H1 (cell line): Measurements from ENCODE around the gene CILP. TPM values are rescaled to one million over a fixed set of nuclear protein-coding genes. Genes with fewer than 3 reads are reported as not detected.
A peak's percentile ranks its signal among the peaks of the same experiment; 100 is the strongest.

Experiments used
- CTCF ChIA-PET: fragments of 300-600 bp; sonication (Branson Sonifier 250); formaldehyde crosslinking; loops from one replicate; lab custom pipeline; 2021; ENCODE audit not compliant: partially characterized antibody; lab: Charles Lee
- POLR2A ChIA-PET: fragments of 300-600 bp; sonication (Branson Sonifier 250); formaldehyde crosslinking; loops from one replicate; lab custom pipeline; 2021; ENCODE audit warnings: inconsistent platforms; ENCODE audit not compliant: partially characterized antibody; lab: Charles Lee
- DNase-seq, 2 experiments: peaks; one replicate each; pipeline versions ENCODE4 v3.0.0 to v3.0.0-alpha.2; 2010 to 2022; ENCODE audit warnings: low spot score in 2 of 2, low read depth in 1 of 2, mixed read lengths in 1 of 2
- FAIRE-seq: peaks from 2 replicates; lab custom pipeline; 2011; peaks lifted over from hg19 to GRCh38; lab: Jason Lieb, UNC
- H2AFZ ChIP-seq: 2 replicates; pipeline ENCODE4 v1.8.1; 2012; ENCODE audit warnings: low read length, inconsistent platforms
- H2AK5ac ChIP-seq: 2 replicates; pipeline ENCODE4 v1.6.1; 2013; ENCODE audit warnings: low read depth, low read length
- H2BK120ac ChIP-seq: replicated peaks from 2 replicates; pipeline ENCODE3; 2013; ENCODE audit warnings: low read depth, low read length, inconsistent platforms
- H2BK12ac ChIP-seq: 2 replicates; pipeline ENCODE4 v1.6.1; 2013; ENCODE audit warnings: low read depth, low read length
- H2BK15ac ChIP-seq: 2 replicates; pipeline ENCODE4 v1.6.1; 2013; ENCODE audit warnings: low read length
- H2BK20ac ChIP-seq: 2 replicates; pipeline ENCODE4 v1.6.1; 2013; ENCODE audit warnings: low read length
- H2BK5ac ChIP-seq: 2 replicates; pipeline ENCODE4 v1.6.1; 2013; ENCODE audit warnings: low read depth, low read length
- H3K14ac ChIP-seq: 2 replicates; pipeline ENCODE4 v1.6.1; 2013; ENCODE audit warnings: inconsistent platforms; ENCODE audit not compliant: insufficient read length
- H3K18ac ChIP-seq: 2 replicates; pipeline ENCODE4 v1.6.1; 2013; ENCODE audit warnings: low read length; ENCODE audit errors: extremely low read depth
- H3K23ac ChIP-seq: 2 replicates; pipeline ENCODE4 v1.6.1; 2013; ENCODE audit warnings: inconsistent platforms; ENCODE audit not compliant: insufficient read length
- H3K23me2 ChIP-seq: 2 replicates; pipeline ENCODE4 v1.6.1; 2013; ENCODE audit warnings: low read depth, low read length
- H3K27ac ChIP-seq: 2 replicates; pipeline ENCODE4 v1.6.1; 2011; ENCODE audit warnings: low read depth, low read length, inconsistent platforms
- H3K27me3 ChIP-seq, 4 experiments: replicated peaks in 1 of 4; 1 replicate in 1 of 4; 2 replicates in 3 of 4; pipeline versions ENCODE4 v1.6.1 to v1.8.1; 2011 to 2013; ENCODE audit warnings: low read length in 3 of 4, mild to moderate bottlenecking in 3 of 4, inconsistent platforms in 2 of 4, mixed read lengths in 2 of 4, moderate library complexity in 1 of 4; ENCODE audit not compliant: control insufficient read depth in 3 of 4, insufficient read depth in 3 of 4; ENCODE audit errors: extremely low read depth in 1 of 4
- H3K36me3 ChIP-seq, 4 experiments: 2 replicates each; pipeline versions ENCODE4 v1.6.1 to v1.8.1; 2011 to 2013; ENCODE audit warnings: mild to moderate bottlenecking in 4 of 4, low read length in 3 of 4, moderate library complexity in 2 of 4, control low read depth in 1 of 4, inconsistent platforms in 1 of 4; ENCODE audit not compliant: insufficient read depth in 4 of 4, control insufficient read depth in 2 of 4
- H3K4ac ChIP-seq: replicated peaks from 2 replicates; pipeline ENCODE3; 2013; ENCODE audit warnings: low read length, low read depth, mixed read lengths, inconsistent platforms; ENCODE audit not compliant: insufficient read length
- H3K4me1 ChIP-seq, 4 experiments: replicated peaks in 1 of 4; 1 replicate in 1 of 4; 2 replicates in 3 of 4; pipeline versions ENCODE4 v1.6.1 to v1.8.1; 2011 to 2013; ENCODE audit warnings: low read length in 3 of 4, inconsistent platforms in 2 of 4, mixed read lengths in 1 of 4; ENCODE audit not compliant: insufficient read depth in 4 of 4, control insufficient read depth in 3 of 4
- H3K4me2 ChIP-seq, 2 experiments: 2 replicates each; pipeline versions ENCODE4 v1.6.1 to v1.8.1; 2011 to 2013; ENCODE audit warnings: low read depth in 2 of 2, low read length in 2 of 2, control low read depth in 1 of 2, inconsistent platforms in 1 of 2, mild to moderate bottlenecking in 1 of 2; ENCODE audit not compliant: insufficient read depth in 1 of 2
- H3K4me3 ChIP-seq, 4 experiments: fragments of 200-600, 300-600 bp in 1 of 4; sonication (generic), shearing (Covaris generic), sonication (Bioruptor Twin) in 1 of 4; 2 replicates each; pipeline versions ENCODE4 v1.5.1 to v1.8.1; 2011 to 2016; ENCODE audit warnings: low read length in 4 of 4, low read depth in 3 of 4, control low read depth in 2 of 4, inconsistent platforms in 2 of 4, mild to moderate bottlenecking in 2 of 4, mixed read lengths in 1 of 4, moderate library complexity in 1 of 4; ENCODE audit not compliant: insufficient read depth in 2 of 4; ENCODE audit errors: extremely low read depth in 1 of 4
- H3K56ac ChIP-seq: replicated peaks from 2 replicates; pipeline ENCODE3; 2013; ENCODE audit warnings: low read depth, mild to moderate bottlenecking, mixed read lengths, low read length, inconsistent platforms; ENCODE audit not compliant: insufficient read length
- H3K79me1 ChIP-seq: 2 replicates; pipeline ENCODE4 v1.6.1; 2013; ENCODE audit warnings: low read depth, low read length, control low read depth
- H3K79me2 ChIP-seq, 2 experiments: 2 replicates each; pipeline versions ENCODE4 v1.6.1 to v1.8.1; 2012 to 2013; ENCODE audit warnings: low read length in 2 of 2, mild to moderate bottlenecking in 2 of 2, inconsistent platforms in 1 of 2; ENCODE audit not compliant: insufficient read depth in 2 of 2, control insufficient read depth in 1 of 2
- H3K9ac ChIP-seq, 4 experiments: replicated peaks in 1 of 4; 1 replicate in 1 of 4; 2 replicates in 3 of 4; pipeline versions ENCODE4 v1.6.1 to v1.8.1; 2011 to 2013; ENCODE audit warnings: low read depth in 3 of 4, low read length in 3 of 4, control low read depth in 2 of 4, mild to moderate bottlenecking in 2 of 4, moderate library complexity in 2 of 4, inconsistent platforms in 1 of 4; ENCODE audit errors: extremely low read depth in 1 of 4
- H3K9me3 ChIP-seq, 2 experiments: 2 replicates each; pipeline versions ENCODE4 v1.6.1 to v1.8.1; 2012 to 2013; ENCODE audit warnings: mild to moderate bottlenecking in 2 of 2, moderate library complexity in 2 of 2, control low read depth in 1 of 2, inconsistent platforms in 1 of 2, low read depth in 1 of 2, low read length in 1 of 2, mixed read lengths in 1 of 2; ENCODE audit not compliant: insufficient read depth in 2 of 2
- H4K20me1 ChIP-seq, 2 experiments: replicated peaks in 1 of 2; 2 replicates each; pipeline versions ENCODE3 to v1.8.1; 2011 to 2013; ENCODE audit warnings: inconsistent platforms in 2 of 2, low read length in 2 of 2, mild to moderate bottlenecking in 1 of 2; ENCODE audit not compliant: insufficient read depth in 2 of 2, control insufficient read depth in 1 of 2
- H4K5ac ChIP-seq: 2 replicates; pipeline ENCODE4 v1.6.1; 2013; ENCODE audit warnings: low read length, low read depth, mixed read lengths, inconsistent platforms; ENCODE audit not compliant: insufficient read length
- H4K8ac ChIP-seq: 2 replicates; pipeline ENCODE4 v1.8.0; 2013; ENCODE audit warnings: mild to moderate bottlenecking, moderate library complexity, low read length, inconsistent platforms; ENCODE audit not compliant: insufficient read depth; ENCODE audit errors: extremely low read depth
- H4K91ac ChIP-seq: replicated peaks from 2 replicates; pipeline ENCODE3; 2013; ENCODE audit warnings: low read length, mixed read lengths, inconsistent platforms; ENCODE audit not compliant: insufficient read length
- ASH2L ChIP-seq: fragments of 200-600, 300-600 bp; sonication (generic); IDR thresholded peaks from one replicate; pipeline ENCODE4 v1.7.1; 2017; ENCODE audit warnings: low read length
- BACH1 ChIP-seq: IDR thresholded peaks from 2 replicates; pipeline ENCODE4 v1.6.1; 2012; ENCODE audit warnings: low read length, improper control_type of control experiment
- BRCA1 ChIP-seq: IDR thresholded peaks from 2 replicates; pipeline ENCODE4 v1.6.1; 2012; ENCODE audit warnings: low read depth, low read length, improper control_type of control experiment
- GTF2F1 ChIP-seq: IDR thresholded peaks from 2 replicates; pipeline ENCODE4 v1.6.1; 2012; ENCODE audit warnings: low read depth, low read length, improper control_type of control experiment, borderline replicate concordance
- KDM1A ChIP-seq: fragments of 200-600, 300-600 bp; sonication (generic); IDR thresholded peaks from 2 replicates; pipeline ENCODE4 v1.7.1; 2016; ENCODE audit warnings: mild to moderate bottlenecking, low read length, borderline replicate concordance
- KDM5A ChIP-seq: fragments of 200-600 bp; IDR thresholded peaks from 2 replicates; pipeline ENCODE4 v1.7.1; 2012; ENCODE audit warnings: mild to moderate bottlenecking, low read length, inconsistent platforms, mixed read lengths
- NRF1 ChIP-seq: IDR thresholded peaks from 2 replicates; pipeline ENCODE4 v1.6.1; 2011; ENCODE audit warnings: mild to moderate bottlenecking, low read depth, low read length, improper control_type of control experiment
- POLR2A ChIP-seq, 2 experiments: IDR thresholded peaks; 1 replicate in 1 of 2; 2 replicates in 1 of 2; pipeline ENCODE4 v1.6.1; 2011; ENCODE audit warnings: low read depth in 2 of 2, low read length in 2 of 2, mild to moderate bottlenecking in 2 of 2; ENCODE audit errors: control extremely low read depth in 1 of 2
- SP1 ChIP-seq: IDR thresholded peaks from 2 replicates; pipeline ENCODE4 v1.6.1; 2011; ENCODE audit warnings: low read depth, low read length
- TAF7 ChIP-seq: optimal IDR thresholded peaks from 2 replicates; pipeline ENCODE3; 2011; ENCODE audit warnings: low read depth, mild to moderate bottlenecking, inconsistent platforms, low read length, moderate library complexity, borderline replicate concordance
- TBP ChIP-seq: IDR thresholded peaks from 2 replicates; pipeline ENCODE4 v1.6.1; 2011; ENCODE audit warnings: low read depth, low read length, improper control_type of control experiment
- ZNF274 ChIP-seq: IDR thresholded peaks from 2 replicates; pipeline ENCODE4 v1.7.0; 2012; ENCODE audit warnings: low read length, borderline replicate concordance; ENCODE audit errors: extremely low read depth
- whole genome bisulfite sequencing, 2 experiments: shearing (Covaris generic) in 1 of 2; methylation state at CpG; one replicate each; pipeline versions ENCODE4 v1.1.6 to v1.1.7; 2013 to 2015; ENCODE audit warnings: low lambda C conversion rate in 2 of 2, mixed read lengths in 2 of 2, inconsistent platforms in 1 of 2, low coverage in 1 of 2, missing lambda C conversion rate in 1 of 2; ENCODE audit not compliant: insufficient replicate concordance in 2 of 2, insufficient coverage in 1 of 2, insufficient read length in 1 of 2; ENCODE audit errors: extremely low coverage in 1 of 2, missing lambda C conversion rate in 1 of 2; 5-methylcytosine and 5-hydroxymethylcytosine counted together
- polyA plus RNA-seq, 7 experiments: library from polyadenylated mRNA; depleted of rRNA in 3 of 7; stranded (reverse) in 5 of 7; unstranded in 2 of 7; fragments of >200 nt in 5 of 7; fragments of 200-250 nt in 2 of 7; gene quantifications; 1 replicate in 5 of 7; 2 replicates in 1 of 7; 4 replicates in 1 of 7; pipeline versions ENCODE4 v1.2.1 to v1.2.3, GENCODE V29; 2011 to 2013; ENCODE audit warnings: missing spikeins in 2 of 7, mixed read lengths in 2 of 7
- total RNA-seq: library from RNA; stranded (reverse); fragmentation: NEBNext Ultra II Directional; extraction: Animal tissue kit (Norgen Biotek cat#: 25700); gene quantifications from 2 replicates; pipeline ENCODE4 v1.2.1, GENCODE V29; 2021
- TF ChIP-seq, protein P1 (sequence below): IDR thresholded peaks from 2 replicates; pipeline ENCODE4 v1.6.1; 2011; ENCODE audit warnings: low read depth, mild to moderate bottlenecking, low read length; ENCODE audit not compliant: insufficient read depth

CILP gene
- total and polyA plus RNA-seq, 2 of the 8 experiments (the other 6 are each of a cell fraction or from before 2014, with no cell fraction given): 0.02 TPM; not detected in 1

DNA sequence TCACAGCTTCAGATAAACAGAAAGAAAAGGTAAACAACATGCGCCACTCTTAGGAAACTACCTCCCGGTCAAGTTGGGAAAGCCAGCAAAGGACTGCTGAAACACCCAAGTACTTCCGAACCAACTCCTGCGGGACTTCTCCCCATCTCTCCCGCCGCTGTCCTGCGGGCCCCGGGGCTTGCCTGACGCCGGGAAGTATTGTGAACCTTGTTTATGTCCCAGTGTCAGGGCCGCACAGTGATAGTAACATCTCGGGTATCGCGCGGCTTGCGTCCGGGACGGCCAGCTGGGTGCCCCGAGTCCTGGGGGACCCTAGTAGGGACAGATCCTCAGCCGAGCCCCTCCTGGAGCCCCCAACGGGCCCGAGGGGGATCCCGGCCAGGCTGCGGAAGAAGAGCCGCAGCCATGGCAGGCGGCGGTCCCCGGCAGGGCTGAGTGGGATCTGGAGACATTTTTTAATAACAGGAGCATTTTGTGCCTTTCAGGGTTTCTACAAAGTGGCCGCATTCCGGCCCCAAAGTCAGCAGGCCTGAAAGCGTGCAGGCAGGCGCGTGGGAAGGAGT, 26.9 kb downstream of the CILP start:
- Histone ChIP-seq H3K9me3 (no peaks in the 10 kb centered on the region), H3K23me2 (peaks cover 2% of the 10 kb centered on the region), H2AFZ (peak overlapping the region; percentile 45; the same call in 1 of the 2 replicates), H4K8ac (peak overlapping the region; percentile 80), H2AK5ac (no peak overlapping the region), H2BK120ac (no peak overlapping the region), H3K18ac (peak overlapping the region; percentile 87), H3K27ac (peak overlapping the region; percentile 80; the same call in 1 of the 2 replicates), H3K36me3 (peaks cover 0 to under 1% (median 0%) of the 10 kb centered on the region in 4 experiments; a peak in 1 of 8 replicates), H4K5ac (peak overlapping the region; percentile 51), H3K4ac (peak overlapping the region; percentile 78), H3K56ac (peak overlapping the region; percentile 77), H3K4me1 (peaks cover 0 to 2% (median 0%) of the 10 kb centered on the region in 4 experiments; a peak in 2 of 7 replicates), H3K4me3 (peak overlapping the region; percentile 60 to 95 (median 92)), H3K79me2 (peaks cover 3 to 36% of the 10 kb centered on the region in 2 experiments; a peak in 3 of 4 replicates), H3K14ac (no peak overlapping the region), H3K23ac (no peak overlapping the region), H3K27me3 (no peaks in the 10 kb centered on the region), H4K91ac (peak overlapping the region; percentile 35), H4K20me1 (peaks cover 0 to 6% of the 10 kb centered on the region in 2 experiments), H2BK15ac (peak overlapping the region; percentile 61; the same call in 1 of the 2 replicates), H3K79me1 (no peaks in the 10 kb centered on the region), H3K9ac (peak overlapping the region; percentile 69 to 95 (median 90)), H2BK20ac (no peak overlapping the region), H3K4me2 (peak overlapping the region; percentile 68 to 69), H2BK12ac (no peak overlapping the region), H2BK5ac (peak overlapping the region; percentile 72)
- CTCF ChIA-PET: no interaction called here
- DNase-seq: peak in 1 of 2 experiments; percentile 79
- POLR2A ChIA-PET: interaction anchor here (0.6 to 8.7 kb wide), 16 partner anchors 14 to 370 kb away, joined by 3 to 94 read pairs (median 4); partner anchors contain the start of genes PARP16, RNU5A-1 and RNU5B-1
- FAIRE-seq: no peak
- WGBS, 2 experiments: 1% methylated on average over 29 of the region's 33 CpGs; no CpG with 5 or more reads in 1 of the 2 experiments
- TF ChIP-seq KDM5A: 0 out of 2 replicates have a peak, but pooled peaks have one; percentile 20
- no peak for TF ChIP-seq SP1
- no peak for TF ChIP-seq NRF1
- peak; percentile 51 for TF ChIP-seq TBP
- TF ChIP-seq BRCA1: peak; percentile 68
- TF ChIP-seq ZNF274: no peak
- TF ChIP-seq TAF7: peak; percentile 59
- no peak; a peak in 1 of 3 replicates for TF ChIP-seq POLR2A (IDR thresholded peaks at IDR 0.05; ENCODE audit: control extremely low read depth in 1 of 2, low read depth in 2 of 2, low read length in 2 of 2)
- no peak for TF ChIP-seq KDM1A
- TF ChIP-seq ASH2L: no peak
- no peak for TF ChIP-seq BACH1
- TF ChIP-seq, protein P1, sequence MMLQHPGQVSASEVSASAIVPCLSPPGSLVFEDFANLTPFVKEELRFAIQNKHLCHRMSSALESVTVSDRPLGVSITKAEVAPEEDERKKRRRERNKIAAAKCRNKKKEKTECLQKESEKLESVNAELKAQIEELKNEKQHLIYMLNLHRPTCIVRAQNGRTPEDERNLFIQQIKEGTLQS: no peak
- no peak for TF ChIP-seq GTF2F1
